ENCODE data around the gene VPS39. TPM values are rescaled to one million over a fixed set of nuclear protein-coding genes. Genes with fewer than 3 reads are reported as not detected.

The VPS39 gene
- total and polyA plus RNA-seq, 2 of the 13 experiments (the other 11 are each of a cell fraction or from before 2014, with no cell fraction given), result 22.9 to 32.0 TPM

DNA sequence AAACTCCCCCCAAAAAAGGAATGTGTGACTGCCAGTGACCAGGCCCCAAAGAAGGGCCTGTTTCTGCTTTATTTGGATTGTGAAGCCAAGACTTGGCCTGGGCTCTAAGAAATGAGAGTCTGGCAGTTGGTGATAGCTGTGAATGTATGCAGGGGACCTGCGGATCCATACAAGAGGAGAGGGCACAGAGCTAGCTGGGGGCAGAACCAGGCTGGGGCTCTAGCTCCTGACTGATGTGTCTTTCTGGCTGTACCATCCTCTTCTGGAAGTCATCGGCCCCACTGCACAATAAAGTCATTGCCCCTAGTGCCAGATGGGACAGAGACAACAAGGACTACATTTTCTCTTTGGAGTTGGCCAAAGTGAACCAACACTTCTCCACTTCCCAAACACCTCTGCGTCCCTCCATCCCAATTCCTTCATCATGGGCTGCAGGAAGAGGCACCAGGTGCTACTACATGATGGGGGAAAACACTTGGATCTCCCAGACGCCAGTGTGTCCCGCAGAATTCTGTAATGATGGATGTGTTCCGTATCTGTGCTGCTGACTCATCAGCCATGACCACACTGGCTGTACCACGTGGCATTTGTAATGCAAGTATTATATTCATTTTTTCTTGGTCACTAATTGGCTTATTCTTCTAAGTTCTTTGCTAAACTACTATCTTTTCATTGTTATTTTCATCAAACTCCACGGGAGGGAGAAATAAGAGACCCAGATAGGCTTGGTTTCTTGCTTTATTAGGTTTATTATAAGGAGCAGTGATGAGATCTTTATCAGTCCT lies 49.9 kb downstream of the VPS39 start (continued):
- TF ChIP-seq ZNF235 (CRISPR knock-in tag; IDR thresholded peaks at IDR 0.05; ENCODE audit: borderline replicate concordance), result no peak
- TF ChIP-seq HMG20A (CRISPR knock-in tag; IDR thresholded peaks at IDR 0.05; ENCODE audit: borderline replicate concordance), result no peak

DNA sequence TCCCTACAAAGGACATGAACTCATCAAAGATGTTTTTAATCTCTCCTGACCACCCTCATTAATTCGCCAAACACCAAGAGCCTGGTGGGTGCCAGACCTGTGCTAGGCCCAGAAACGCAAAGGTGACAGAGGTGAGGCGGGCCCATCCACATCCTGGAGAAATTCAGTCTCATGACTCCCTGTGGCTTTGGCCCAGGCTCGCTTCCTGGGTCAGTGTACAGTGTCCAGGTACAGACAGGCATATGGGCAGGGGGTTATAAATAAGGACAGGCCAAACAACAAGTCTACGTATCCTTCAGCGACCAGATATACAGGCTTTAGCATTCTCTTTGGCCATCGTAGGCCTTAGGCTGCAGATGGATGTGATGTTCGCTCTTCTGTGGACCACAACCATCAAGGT lies 50.7 kb downstream of the VPS39 start:
- no peak for TF ChIP-seq KMT2A (CRISPR knock-in tag; IDR thresholded peaks at IDR 0.05)
- TF ChIP-seq, protein P1, sequence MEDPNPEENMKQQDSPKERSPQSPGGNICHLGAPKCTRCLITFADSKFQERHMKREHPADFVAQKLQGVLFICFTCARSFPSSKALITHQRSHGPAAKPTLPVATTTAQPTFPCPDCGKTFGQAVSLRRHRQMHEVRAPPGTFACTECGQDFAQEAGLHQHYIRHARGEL (CRISPR knock-in tag; IDR thresholded peaks at IDR 0.05), result no peak
- no peak for TF ChIP-seq PAF1 (CRISPR knock-in tag; IDR thresholded peaks at IDR 0.05)
- TF ChIP-seq POLR2AphosphoS5 (IDR thresholded peaks at IDR 0.05; ENCODE audit: low read depth, low read length), result no peak
- TF ChIP-seq NFRKB (IDR thresholded peaks at IDR 0.05), result no peak
- no peak for TF ChIP-seq ZNF205 (CRISPR knock-in tag; IDR thresholded peaks at IDR 0.05)
- TF ChIP-seq ZNF44 (CRISPR knock-in tag; IDR thresholded peaks at IDR 0.05), result no peak
- TF ChIP-seq ATF7 (IDR thresholded peaks at IDR 0.05), result no peak
- TF ChIP-seq ATF7 (CRISPR knock-in tag; IDR thresholded peaks at IDR 0.05), result no peak
- TF ChIP-seq, protein P2, sequence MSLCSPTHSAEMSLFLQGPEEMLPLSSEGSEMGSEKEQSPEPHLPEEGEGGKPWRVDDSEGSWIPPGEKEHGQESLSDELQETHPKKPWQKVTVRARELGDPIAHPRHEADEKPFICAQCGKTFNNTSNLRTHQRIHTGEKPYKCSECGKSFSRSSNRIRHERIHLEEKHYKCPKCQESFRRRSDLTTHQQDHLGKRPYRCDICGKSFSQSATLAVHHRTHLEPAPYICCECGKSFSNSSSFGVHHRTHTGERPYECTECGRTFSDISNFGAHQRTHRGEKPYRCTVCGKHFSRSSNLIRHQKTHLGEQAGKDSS (CRISPR knock-in tag; IDR thresholded peaks at IDR 0.05; ENCODE audit: borderline replicate concordance, low read depth), result no peak
- TF ChIP-seq HMG20B (CRISPR knock-in tag; conservative IDR thresholded peaks at IDR 0.05), result no peak
- TF ChIP-seq, protein P3, sequence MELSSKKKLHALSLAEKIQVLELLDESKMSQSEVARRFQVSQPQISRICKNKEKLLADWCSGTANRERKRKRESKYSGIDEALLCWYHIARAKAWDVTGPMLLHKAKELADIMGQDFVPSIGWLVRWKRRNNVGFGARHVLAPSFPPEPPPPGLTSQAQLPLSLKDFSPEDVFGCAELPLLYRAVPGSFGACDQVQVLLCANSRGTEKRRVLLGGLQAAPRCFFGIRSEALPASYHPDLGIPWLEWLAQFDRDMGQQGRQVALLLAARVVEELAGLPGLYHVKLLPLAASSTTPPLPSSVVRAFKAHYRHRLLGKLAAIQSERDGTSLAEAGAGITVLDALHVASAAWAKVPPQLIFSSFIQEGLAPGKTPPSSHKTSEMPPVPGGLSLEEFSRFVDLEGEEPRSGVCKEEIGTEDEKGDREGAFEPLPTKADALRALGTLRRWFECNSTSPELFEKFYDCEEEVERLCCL (CRISPR knock-in tag; IDR thresholded peaks at IDR 0.05; ENCODE audit: borderline replicate concordance), result no peak
- TF ChIP-seq FOXJ3 (CRISPR knock-in tag; IDR thresholded peaks at IDR 0.05; ENCODE audit: borderline replicate concordance), result no peak
- Histone ChIP-seq H3K27me3 (ENCODE audit: control insufficient read depth in 1 of 2, insufficient read depth in 2 of 2, low read length in 2 of 2) (peaks cover 0 to 14% of the 10 kb centered on the region in 2 experiments; a peak in 3 of 5 replicates), H3K36me3 (replicated peaks in 1 of 2; ENCODE audit: control insufficient read depth in 1 of 2, insufficient read depth in 2 of 2, low read length in 2 of 2) (peaks cover 3 to 31% of the 10 kb centered on the region in 2 experiments; a peak in 4 of 5 replicates), H3K27ac (ENCODE audit: extremely low read length, insufficient read depth, low read length) (no peak overlapping the region), H3K79me2 (ENCODE audit: insufficient read depth, low read length) (no peaks in the 10 kb centered on the region), H3K4me3 (replicated peaks in 1 of 3; ENCODE audit: insufficient read depth in 1 of 3, low read depth in 2 of 3, low read length in 3 of 3) (no peak overlapping the region), H2AFZ (ENCODE audit: low read length) (no peak overlapping the region), H4K20me1 (ENCODE audit: insufficient read depth, low read length) (no peaks in the 10 kb centered on the region), H3K4me1 (ENCODE audit: insufficient read depth, low read length) (peaks cover 28% of the 10 kb centered on the region), H3K9me3 (ENCODE audit: low read length) (no peaks in the 10 kb centered on the region), H3K9ac (ENCODE audit: insufficient read depth, low read depth, low read length) (no peak overlapping the region), H3K4me2 (ENCODE audit: low read depth, low read length) (no peak overlapping the region)
- DNase-seq (ENCODE audit: low spot score), result no peak
- ChIA-PET CTCF (ENCODE audit: low intra/inter-chr PET ratio, low total read pairs) (no interaction called here), POLR2A (no interaction called here)
- in situ Hi-C loops (cut with HindIII; ENCODE audit: extremely low pct_ligation_motif_present, low pct_unique_long_range_greater_than_20kb), result no loop called here
- intact Hi-C loops (cut with micrococcal nuclease; ENCODE audit: unreplicated experiment), result no loop called here
- ATAC-seq, result no peak
- BruUV-seq (replicated peaks), result no TSS peak
- 93% methylated on average over 7 of the region's 8 CpGs for WGBS (ENCODE audit: low lambda C conversion rate)
- no peak for FAIRE-seq

Measured in HepG2 (cell line).